Measurements from ENCODE around the gene SMAD9. TPM values are rescaled to one million over a fixed set of nuclear protein-coding genes. Genes with fewer than 3 reads are reported as not detected.
A peak's percentile ranks its signal among the peaks of the same experiment; 100 is the strongest.

Gene SMAD9
- total RNA-seq, 2 donors from 2014 or later: 1.6 to 1.8 TPM

DNA sequence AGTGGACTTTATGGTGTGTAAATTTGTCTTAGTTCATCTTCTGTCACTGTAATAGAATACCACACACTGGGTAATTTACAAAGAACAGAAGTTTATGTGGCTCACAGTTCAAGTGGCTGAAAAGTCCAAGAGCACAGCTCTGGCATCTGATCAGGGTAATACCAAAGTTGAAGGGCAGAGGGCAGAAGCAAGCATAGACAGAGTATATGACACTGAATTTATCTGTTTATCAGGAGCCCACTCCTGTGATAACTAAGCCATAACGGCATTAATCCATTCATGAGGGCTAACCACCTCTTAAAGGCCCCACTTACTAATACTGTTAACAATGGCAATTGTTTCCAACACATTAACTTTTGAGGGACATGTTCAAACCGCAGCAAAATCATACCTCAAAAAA lies 105.0 kb downstream of the SMAD9 start:
- intact Hi-C loops (cut with DNase I): no loop called here
- TF ChIP-seq, protein P1, sequence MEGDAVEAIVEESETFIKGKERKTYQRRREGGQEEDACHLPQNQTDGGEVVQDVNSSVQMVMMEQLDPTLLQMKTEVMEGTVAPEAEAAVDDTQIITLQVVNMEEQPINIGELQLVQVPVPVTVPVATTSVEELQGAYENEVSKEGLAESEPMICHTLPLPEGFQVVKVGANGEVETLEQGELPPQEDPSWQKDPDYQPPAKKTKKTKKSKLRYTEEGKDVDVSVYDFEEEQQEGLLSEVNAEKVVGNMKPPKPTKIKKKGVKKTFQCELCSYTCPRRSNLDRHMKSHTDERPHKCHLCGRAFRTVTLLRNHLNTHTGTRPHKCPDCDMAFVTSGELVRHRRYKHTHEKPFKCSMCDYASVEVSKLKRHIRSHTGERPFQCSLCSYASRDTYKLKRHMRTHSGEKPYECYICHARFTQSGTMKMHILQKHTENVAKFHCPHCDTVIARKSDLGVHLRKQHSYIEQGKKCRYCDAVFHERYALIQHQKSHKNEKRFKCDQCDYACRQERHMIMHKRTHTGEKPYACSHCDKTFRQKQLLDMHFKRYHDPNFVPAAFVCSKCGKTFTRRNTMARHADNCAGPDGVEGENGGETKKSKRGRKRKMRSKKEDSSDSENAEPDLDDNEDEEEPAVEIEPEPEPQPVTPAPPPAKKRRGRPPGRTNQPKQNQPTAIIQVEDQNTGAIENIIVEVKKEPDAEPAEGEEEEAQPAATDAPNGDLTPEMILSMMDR (IDR thresholded peaks at IDR 0.05): no peak
- ATAC-seq: no peak
- DNase-seq: no peak
- no peak overlapping the region for H3K27ac ChIP-seq
- H3K4me3 ChIP-seq: no peak overlapping the region
- H3K4me1 ChIP-seq: peaks cover 6% of the 10 kb centered on the region
- WGBS, 2 donors: 59 to 67% methylated on average over 2 of the region's 2 CpGs
- H3K9me3 ChIP-seq: no peaks in the 10 kb centered on the region
- H3K27me3 ChIP-seq: no peaks in the 10 kb centered on the region
- H3K36me3 ChIP-seq (replicated peaks in 1 of 2; ENCODE audit: insufficient read depth in 1 of 2, low read depth in 2 of 2): no peaks in the 10 kb centered on the region

DNA sequence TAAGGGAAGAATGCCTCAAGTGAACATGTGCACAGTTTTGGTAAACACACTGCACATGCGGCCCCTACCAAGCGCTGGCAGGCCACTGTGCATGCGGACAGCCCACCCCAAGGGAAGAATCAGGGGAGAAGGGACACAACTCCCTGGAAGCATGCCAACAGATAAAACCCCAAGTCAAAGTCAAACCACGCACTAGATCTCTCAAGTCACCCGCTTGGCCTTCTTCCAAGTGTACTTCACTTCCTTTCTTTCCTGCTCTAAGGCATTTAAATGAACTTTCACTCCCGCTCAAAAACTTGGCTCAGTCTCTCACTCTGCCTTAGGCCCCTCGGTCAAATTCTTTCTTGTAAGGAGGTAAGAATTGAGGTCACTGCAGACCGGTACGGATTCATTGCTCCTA lies 105.6 kb downstream of the SMAD9 start:
- Histone ChIP-seq H3K27ac (no peak overlapping the region), H3K36me3 (replicated peaks in 1 of 2; ENCODE audit: insufficient read depth in 1 of 2, low read depth in 2 of 2) (no peaks in the 10 kb centered on the region), H3K9me3 (no peaks in the 10 kb centered on the region), H3K4me3 (no peak overlapping the region), H3K27me3 (no peaks in the 10 kb centered on the region), H3K4me1 (peaks cover 6% of the 10 kb centered on the region)
- ATAC-seq (no peak), DNase-seq (peak in 1 of 4 donors; percentile 8)
- TF ChIP-seq, protein P1 (IDR thresholded peaks at IDR 0.05): no peak
- no peak for TF ChIP-seq POLR2A (IDR thresholded peaks at IDR 0.05)
- WGBS, 2 donors: 51 to 68% methylated on average over 9 of the region's 9 CpGs
- intact Hi-C loops (cut with DNase I): no loop called here

- Histone ChIP-seq H3K27ac (no peak overlapping the region), H3K27me3 (no peaks in the 10 kb centered on the region), H3K4me1 (peaks cover 2% of the 10 kb centered on the region), H3K4me3 (no peak overlapping the region), H3K36me3 (replicated peaks in 1 of 2; ENCODE audit: insufficient read depth in 1 of 2, low read depth in 2 of 2) (no peaks in the 10 kb centered on the region), H3K9me3 (no peaks in the 10 kb centered on the region)
- ATAC-seq (no peak), DNase-seq (no peak)
- WGBS, 2 donors: 68 to 88% methylated on average over 1 of the region's 1 CpG
- intact Hi-C loops (cut with DNase I): no loop called here
- TF ChIP-seq, protein P1 (IDR thresholded peaks at IDR 0.05): no peak
- TF ChIP-seq POLR2A (IDR thresholded peaks at IDR 0.05): no peak
These were observed 106.8 kb downstream of the SMAD9 start for GRCh38 chr13:36813225-36813624.

GRCh38 chr13:36807616-36808015 lies 112.4 kb downstream of the SMAD9 start:
- Histone ChIP-seq H3K4me1 (no peaks in the 10 kb centered on the region), H3K27ac (no peak overlapping the region), H3K27me3 (no peaks in the 10 kb centered on the region), H3K9me3 (no peaks in the 10 kb centered on the region), H3K36me3 (replicated peaks in 1 of 2; ENCODE audit: insufficient read depth in 1 of 2, low read depth in 2 of 2) (no peaks in the 10 kb centered on the region), H3K4me3 (no peak overlapping the region)
- intact Hi-C loops (cut with DNase I): no loop called here
- DNase-seq (no peak), ATAC-seq (no peak)
- WGBS, 2 donors: 81 to 100% methylated on average over 2 of the region's 2 CpGs
- TF ChIP-seq POLR2A (IDR thresholded peaks at IDR 0.05): no peak
- TF ChIP-seq, protein P1 (IDR thresholded peaks at IDR 0.05): no peak

DNA sequence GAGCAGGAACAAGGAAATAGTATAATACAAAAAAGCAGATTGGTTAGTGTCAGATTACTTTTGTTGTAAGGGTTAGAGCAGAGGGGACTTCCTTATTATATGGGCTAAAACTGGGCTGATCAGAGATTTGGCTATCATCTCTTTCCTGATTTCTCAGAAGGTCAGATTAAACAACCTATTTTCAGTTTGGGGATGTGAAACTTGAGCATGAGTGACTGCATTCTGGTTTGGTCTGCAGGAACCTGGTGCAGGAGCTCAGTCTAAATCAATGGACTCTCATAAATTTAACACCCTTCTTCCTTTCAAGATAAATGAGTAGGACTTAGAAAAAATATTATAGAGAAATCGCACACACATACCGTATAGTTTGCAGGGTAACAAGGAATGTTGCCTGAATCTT lies 113.9 kb downstream of the SMAD9 start:
- TF ChIP-seq, protein P1 (IDR thresholded peaks at IDR 0.05): no peak
- no peak for TF ChIP-seq POLR2A (IDR thresholded peaks at IDR 0.05)
- Histone ChIP-seq H3K9me3 (no peaks in the 10 kb centered on the region), H3K36me3 (replicated peaks in 1 of 2; ENCODE audit: insufficient read depth in 1 of 2, low read depth in 2 of 2) (no peaks in the 10 kb centered on the region), H3K27me3 (no peaks in the 10 kb centered on the region), H3K4me3 (no peak overlapping the region), H3K27ac (no peak overlapping the region), H3K4me1 (no peaks in the 10 kb centered on the region)
- intact Hi-C loops (cut with DNase I): no loop called here
- DNase-seq (no peak), ATAC-seq (no peak)
- 68 to 88% methylated on average over 2 of the region's 2 CpGs for WGBS, 2 donors
